SU-DHL-6 (cell line): ENCODE measurements around the gene ADGRB3.
"Not testable (repeated sequence)": the region's sequence is repeated elsewhere in the genome, so short reads cannot be mapped to it uniquely, and the experiment has no call there.

Experiments
- EZH2phosphoT487 ChIP-seq: fragments of 200-600 bp; sonication (generic), shearing (Covaris generic); conservative IDR thresholded peaks from 2 replicates; pipeline ENCODE4 v1.6.1; 2018; ENCODE audit warnings: mild to moderate bottlenecking, antibody characterized with exemption, low read length, moderate library complexity, mixed read lengths
- TF ChIP-seq, protein P1 (sequence below): fragments of 200-600 bp; sonication (generic); IDR thresholded peaks from one replicate; pipeline ENCODE4 v1.5.1; 2017; ENCODE audit warnings: antibody characterized with exemption, mild to moderate bottlenecking, low read length, moderate library complexity; ENCODE audit not compliant: insufficient read depth, poor library complexity, severe bottlenecking

DNA sequence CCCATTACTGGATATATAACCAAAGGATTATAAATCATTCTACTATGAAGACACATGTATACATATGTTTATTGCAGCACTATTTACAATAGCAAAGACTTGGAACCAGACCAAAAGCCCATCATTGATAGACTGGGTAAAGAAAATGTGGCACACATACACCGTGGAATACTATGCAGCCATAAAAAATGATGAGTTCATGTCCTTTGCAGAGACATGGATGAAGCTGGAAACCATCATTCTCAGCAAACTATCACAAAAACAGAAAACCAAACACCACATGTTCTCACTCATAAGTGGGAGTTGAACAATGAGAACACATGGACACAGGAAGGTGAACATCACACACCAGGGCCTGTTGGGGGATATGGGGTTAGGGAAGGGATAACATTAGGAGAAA lies 109.3 kb downstream of the ADGRB3 start:
- TF ChIP-seq, protein P1, sequence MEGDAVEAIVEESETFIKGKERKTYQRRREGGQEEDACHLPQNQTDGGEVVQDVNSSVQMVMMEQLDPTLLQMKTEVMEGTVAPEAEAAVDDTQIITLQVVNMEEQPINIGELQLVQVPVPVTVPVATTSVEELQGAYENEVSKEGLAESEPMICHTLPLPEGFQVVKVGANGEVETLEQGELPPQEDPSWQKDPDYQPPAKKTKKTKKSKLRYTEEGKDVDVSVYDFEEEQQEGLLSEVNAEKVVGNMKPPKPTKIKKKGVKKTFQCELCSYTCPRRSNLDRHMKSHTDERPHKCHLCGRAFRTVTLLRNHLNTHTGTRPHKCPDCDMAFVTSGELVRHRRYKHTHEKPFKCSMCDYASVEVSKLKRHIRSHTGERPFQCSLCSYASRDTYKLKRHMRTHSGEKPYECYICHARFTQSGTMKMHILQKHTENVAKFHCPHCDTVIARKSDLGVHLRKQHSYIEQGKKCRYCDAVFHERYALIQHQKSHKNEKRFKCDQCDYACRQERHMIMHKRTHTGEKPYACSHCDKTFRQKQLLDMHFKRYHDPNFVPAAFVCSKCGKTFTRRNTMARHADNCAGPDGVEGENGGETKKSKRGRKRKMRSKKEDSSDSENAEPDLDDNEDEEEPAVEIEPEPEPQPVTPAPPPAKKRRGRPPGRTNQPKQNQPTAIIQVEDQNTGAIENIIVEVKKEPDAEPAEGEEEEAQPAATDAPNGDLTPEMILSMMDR = not testable (repeated sequence)
- TF ChIP-seq EZH2phosphoT487 = not testable (repeated sequence)
